Measurements from ENCODE around the gene MAPK11.

- TF ChIP-seq, protein P1, sequence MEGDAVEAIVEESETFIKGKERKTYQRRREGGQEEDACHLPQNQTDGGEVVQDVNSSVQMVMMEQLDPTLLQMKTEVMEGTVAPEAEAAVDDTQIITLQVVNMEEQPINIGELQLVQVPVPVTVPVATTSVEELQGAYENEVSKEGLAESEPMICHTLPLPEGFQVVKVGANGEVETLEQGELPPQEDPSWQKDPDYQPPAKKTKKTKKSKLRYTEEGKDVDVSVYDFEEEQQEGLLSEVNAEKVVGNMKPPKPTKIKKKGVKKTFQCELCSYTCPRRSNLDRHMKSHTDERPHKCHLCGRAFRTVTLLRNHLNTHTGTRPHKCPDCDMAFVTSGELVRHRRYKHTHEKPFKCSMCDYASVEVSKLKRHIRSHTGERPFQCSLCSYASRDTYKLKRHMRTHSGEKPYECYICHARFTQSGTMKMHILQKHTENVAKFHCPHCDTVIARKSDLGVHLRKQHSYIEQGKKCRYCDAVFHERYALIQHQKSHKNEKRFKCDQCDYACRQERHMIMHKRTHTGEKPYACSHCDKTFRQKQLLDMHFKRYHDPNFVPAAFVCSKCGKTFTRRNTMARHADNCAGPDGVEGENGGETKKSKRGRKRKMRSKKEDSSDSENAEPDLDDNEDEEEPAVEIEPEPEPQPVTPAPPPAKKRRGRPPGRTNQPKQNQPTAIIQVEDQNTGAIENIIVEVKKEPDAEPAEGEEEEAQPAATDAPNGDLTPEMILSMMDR (IDR thresholded peaks at IDR 0.05; ENCODE audit: borderline replicate concordance, extremely low read depth, low read length, poor library complexity, severe bottlenecking) = peak; percentile 33
- no peak for TF ChIP-seq EZH2 (IDR thresholded peaks at IDR 0.05; ENCODE audit: borderline replicate concordance, low read depth, low read length, severe bottlenecking)
Measured at GRCh38 chr22:50221410-50222300, 48.5 kb downstream of the MAPK11 start.

Data from DND-41 (cell line).